ENCODE data around the gene TMEM175.

- TF ChIP-seq ZNF830 (CRISPR knock-in tag; IDR thresholded peaks at IDR 0.05) (no peak), SMAD3 (CRISPR knock-in tag; conservative IDR thresholded peaks at IDR 0.05) (no peak), CTCF (IDR thresholded peaks at IDR 0.05 in 2 of 3, conservative IDR thresholded peaks at IDR 0.05 in 1 of 3; ENCODE audit: insufficient read depth in 2 of 3, low read depth in 1 of 3, low read length in 3 of 3) (no peak), MAFK (IDR thresholded peaks at IDR 0.05; ENCODE audit: low read length) (no peak), KAT8 (IDR thresholded peaks at IDR 0.05; ENCODE audit: low read depth) (no peak), ZNF263 (CRISPR knock-in tag; IDR thresholded peaks at IDR 0.05; ENCODE audit: borderline replicate concordance) (no peak), GTF2A2 (tag; IDR thresholded peaks at IDR 0.05) (no peak)
These were observed 21.3 kb downstream of the TMEM175 start for GRCh38 chr4:953574-953915.

Data from K562 (cell line).